DOHH2 (cell line): ENCODE results near the gene SRD5A1.

Experiments
- EZH2phosphoT487 ChIP-seq: fragments of 200-600 bp; sonication (generic); IDR thresholded peaks from 2 replicates; pipeline ENCODE4 v1.6.1; 2017; ENCODE audit warnings: borderline replicate concordance, mild to moderate bottlenecking, antibody characterized with exemption, low read length, moderate library complexity, mixed read lengths
- TF ChIP-seq, protein P1 (sequence below): fragments of 200-600 bp; sonication (generic); IDR thresholded peaks from one replicate; pipeline ENCODE4 v1.5.1; 2014; ENCODE audit warnings: antibody characterized with exemption, mild to moderate bottlenecking, low read depth, low read length; ENCODE audit not compliant: poor library complexity, severe bottlenecking

DNA sequence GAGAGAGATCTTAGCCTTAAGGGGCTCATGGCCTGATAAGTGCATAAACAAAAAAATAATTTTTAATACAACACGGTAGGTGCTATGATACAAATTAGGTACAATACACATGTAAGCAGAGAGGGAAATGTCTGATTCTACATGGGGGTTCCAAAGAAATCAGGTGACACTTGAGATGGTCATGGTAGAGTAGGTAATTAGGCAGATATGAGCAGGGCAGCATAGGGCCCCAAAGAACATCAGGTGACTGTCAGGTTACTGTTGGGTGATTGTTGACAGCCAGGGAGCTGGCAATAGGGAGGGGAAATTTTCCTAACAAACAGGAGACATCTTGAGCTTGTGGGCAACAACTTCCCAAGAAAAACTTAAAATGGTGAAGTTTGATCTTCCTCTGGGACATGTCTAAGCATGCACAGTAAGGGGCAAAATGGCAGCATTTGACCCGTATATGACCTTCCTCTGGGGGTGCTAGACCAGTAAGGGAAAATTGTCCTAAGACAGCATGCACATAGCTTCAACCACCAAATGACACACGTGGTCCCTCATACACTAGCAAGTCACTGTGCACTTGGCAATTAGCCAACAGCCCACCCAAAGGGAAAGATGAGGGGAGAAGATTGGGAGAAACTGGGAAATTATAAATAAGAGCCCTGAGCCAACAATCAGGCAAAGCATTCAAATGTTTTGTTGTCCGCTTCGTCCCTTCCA lies 42.7 kb downstream of the SRD5A1 start:
- TF ChIP-seq, protein P1, sequence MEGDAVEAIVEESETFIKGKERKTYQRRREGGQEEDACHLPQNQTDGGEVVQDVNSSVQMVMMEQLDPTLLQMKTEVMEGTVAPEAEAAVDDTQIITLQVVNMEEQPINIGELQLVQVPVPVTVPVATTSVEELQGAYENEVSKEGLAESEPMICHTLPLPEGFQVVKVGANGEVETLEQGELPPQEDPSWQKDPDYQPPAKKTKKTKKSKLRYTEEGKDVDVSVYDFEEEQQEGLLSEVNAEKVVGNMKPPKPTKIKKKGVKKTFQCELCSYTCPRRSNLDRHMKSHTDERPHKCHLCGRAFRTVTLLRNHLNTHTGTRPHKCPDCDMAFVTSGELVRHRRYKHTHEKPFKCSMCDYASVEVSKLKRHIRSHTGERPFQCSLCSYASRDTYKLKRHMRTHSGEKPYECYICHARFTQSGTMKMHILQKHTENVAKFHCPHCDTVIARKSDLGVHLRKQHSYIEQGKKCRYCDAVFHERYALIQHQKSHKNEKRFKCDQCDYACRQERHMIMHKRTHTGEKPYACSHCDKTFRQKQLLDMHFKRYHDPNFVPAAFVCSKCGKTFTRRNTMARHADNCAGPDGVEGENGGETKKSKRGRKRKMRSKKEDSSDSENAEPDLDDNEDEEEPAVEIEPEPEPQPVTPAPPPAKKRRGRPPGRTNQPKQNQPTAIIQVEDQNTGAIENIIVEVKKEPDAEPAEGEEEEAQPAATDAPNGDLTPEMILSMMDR, result peak; percentile 26
- no peak for TF ChIP-seq EZH2phosphoT487
